Breast epithelium (tissue), 4 donors: ENCODE measurements around the gene PLEK2. TPM values are rescaled to one million over a fixed set of nuclear protein-coding genes. Genes with fewer than 3 reads are reported as not detected.

ENCODE experiments used
- DNase-seq, 2 donors: peaks; one replicate each; pipeline ENCODE4 v3.0.0-alpha.2; 2019; ENCODE audit warnings: low spot score in 2 of 2
- H3K27ac ChIP-seq, 2 donors: fragments of 200-600 bp; sonication (generic) in 1 of 2; one replicate each; pipeline ENCODE4 v1.5.1; 2016 to 2019; ENCODE audit warnings: mild to moderate bottlenecking in 1 of 2
- H3K27me3 ChIP-seq, 2 donors: fragments of 200-600 bp; sonication (generic) in 1 of 2; one replicate each; pipeline versions ENCODE4 v1.5.1 to v1.6.0; 2017 to 2019; ENCODE audit warnings: control low read depth in 1 of 2, mild to moderate bottlenecking in 1 of 2
- H3K36me3 ChIP-seq: fragments of 200-600 bp; one replicate; pipeline ENCODE4 v1.5.1; 2019
- H3K4me1 ChIP-seq, 2 donors: fragments of 200-600 bp; sonication (generic); one replicate each; pipeline ENCODE4 v1.5.1; 2016 to 2019; ENCODE audit warnings: control low read depth in 1 of 2
- H3K4me3 ChIP-seq, 3 donors: fragments of 200-600 bp; sonication (generic); 1 replicate in 2 of 3; 2 replicates in 1 of 3; pipeline ENCODE4 v1.5.1; 2016 to 2019; ENCODE audit warnings: mild to moderate bottlenecking in 3 of 3, moderate library complexity in 2 of 3
- H3K9me3 ChIP-seq, 2 donors: fragments of 200-600 bp; sonication (generic) in 1 of 2; one replicate each; pipeline ENCODE4 v1.5.1; 2016 to 2019; ENCODE audit warnings: control low read depth in 1 of 2
- POLR2A ChIP-seq: fragments of 450-650 bp; IDR thresholded peaks from one replicate; pipeline ENCODE4 v1.6.1; 2016; ENCODE audit warnings: antibody characterized with exemption, mild to moderate bottlenecking, moderate library complexity
- POLR2AphosphoS5 ChIP-seq, 3 donors: sonication (generic); formaldehyde crosslinking; IDR thresholded peaks; one replicate each; pipeline ENCODE4 v1.6.1; 2017; ENCODE audit warnings: antibody characterized with exemption in 3 of 3
- intact Hi-C: fragments of 100-400 bp; cut with DNase I; formaldehyde crosslinking; loops from one replicate; pipeline ENCODE4 v1.15.1; 2023; ENCODE audit warnings: low total_unique reads
- total RNA-seq, 3 donors: library from RNA; depleted of rRNA; stranded (reverse); fragments of >200 nt; gene quantifications; one replicate each; pipeline ENCODE4 v1.1.0, GENCODE V29; 2016
- TF ChIP-seq, protein P1 (sequence below), 3 donors: fragments of 450-650 bp; IDR thresholded peaks; one replicate each; pipeline ENCODE4 v1.5.1; 2016 to 2017; ENCODE audit warnings: antibody characterized with exemption in 3 of 3, mild to moderate bottlenecking in 3 of 3, moderate library complexity in 3 of 3

PLEK2 gene
- total RNA-seq, 3 donors from 2014 or later, result 3.4 to 5.2 TPM; not detected in 1

DNA sequence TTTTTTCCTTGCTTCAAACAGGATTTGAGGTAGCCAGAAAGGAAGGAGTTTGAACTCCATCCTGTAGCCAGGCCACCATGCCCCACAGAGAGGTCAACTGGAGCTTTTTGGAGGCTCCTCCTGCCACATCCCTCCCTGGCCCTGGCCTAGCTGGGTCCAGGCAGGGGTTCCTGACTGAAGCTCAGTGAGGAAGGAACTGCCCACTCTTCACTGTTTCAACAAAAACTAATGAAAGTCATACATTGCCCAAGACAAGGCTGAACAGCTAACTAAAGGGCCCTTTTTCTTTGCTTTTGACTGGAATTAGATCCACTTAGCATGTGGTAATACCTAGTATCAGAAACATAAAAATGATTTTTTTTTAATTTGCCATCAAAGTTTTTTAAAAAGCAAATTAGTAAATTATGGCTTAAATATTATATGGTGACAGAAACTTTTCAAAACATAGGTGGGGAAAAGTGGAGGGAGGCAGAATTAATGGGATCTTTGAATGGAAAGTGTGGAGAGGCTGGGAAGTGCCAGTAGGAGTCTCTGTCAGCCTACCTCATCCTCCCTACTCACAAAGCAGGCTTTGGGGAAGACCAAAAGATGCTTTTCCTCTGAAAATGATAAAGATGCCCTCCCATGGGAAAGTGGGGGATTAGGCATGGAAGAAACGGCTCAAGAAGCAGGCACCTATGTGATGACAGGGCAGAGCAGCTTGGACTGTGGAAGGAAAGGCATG, 22.0 kb downstream of the PLEK2 start:
- Histone ChIP-seq H3K4me1 (no peaks in the 10 kb centered on the region), H3K36me3 (no peaks in the 10 kb centered on the region), H3K9me3 (no peaks in the 10 kb centered on the region), H3K4me3 (no peak overlapping the region), H3K27ac (no peak overlapping the region), H3K27me3 (no peaks in the 10 kb centered on the region)
- TF ChIP-seq POLR2A (no peak), POLR2AphosphoS5 (IDR thresholded peaks at IDR 0.05) (no peak)
- TF ChIP-seq, protein P1, sequence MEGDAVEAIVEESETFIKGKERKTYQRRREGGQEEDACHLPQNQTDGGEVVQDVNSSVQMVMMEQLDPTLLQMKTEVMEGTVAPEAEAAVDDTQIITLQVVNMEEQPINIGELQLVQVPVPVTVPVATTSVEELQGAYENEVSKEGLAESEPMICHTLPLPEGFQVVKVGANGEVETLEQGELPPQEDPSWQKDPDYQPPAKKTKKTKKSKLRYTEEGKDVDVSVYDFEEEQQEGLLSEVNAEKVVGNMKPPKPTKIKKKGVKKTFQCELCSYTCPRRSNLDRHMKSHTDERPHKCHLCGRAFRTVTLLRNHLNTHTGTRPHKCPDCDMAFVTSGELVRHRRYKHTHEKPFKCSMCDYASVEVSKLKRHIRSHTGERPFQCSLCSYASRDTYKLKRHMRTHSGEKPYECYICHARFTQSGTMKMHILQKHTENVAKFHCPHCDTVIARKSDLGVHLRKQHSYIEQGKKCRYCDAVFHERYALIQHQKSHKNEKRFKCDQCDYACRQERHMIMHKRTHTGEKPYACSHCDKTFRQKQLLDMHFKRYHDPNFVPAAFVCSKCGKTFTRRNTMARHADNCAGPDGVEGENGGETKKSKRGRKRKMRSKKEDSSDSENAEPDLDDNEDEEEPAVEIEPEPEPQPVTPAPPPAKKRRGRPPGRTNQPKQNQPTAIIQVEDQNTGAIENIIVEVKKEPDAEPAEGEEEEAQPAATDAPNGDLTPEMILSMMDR (IDR thresholded peaks at IDR 0.05), result no peak
- DNase-seq, result no peak
- intact Hi-C loops, result no loop called here

DNA sequence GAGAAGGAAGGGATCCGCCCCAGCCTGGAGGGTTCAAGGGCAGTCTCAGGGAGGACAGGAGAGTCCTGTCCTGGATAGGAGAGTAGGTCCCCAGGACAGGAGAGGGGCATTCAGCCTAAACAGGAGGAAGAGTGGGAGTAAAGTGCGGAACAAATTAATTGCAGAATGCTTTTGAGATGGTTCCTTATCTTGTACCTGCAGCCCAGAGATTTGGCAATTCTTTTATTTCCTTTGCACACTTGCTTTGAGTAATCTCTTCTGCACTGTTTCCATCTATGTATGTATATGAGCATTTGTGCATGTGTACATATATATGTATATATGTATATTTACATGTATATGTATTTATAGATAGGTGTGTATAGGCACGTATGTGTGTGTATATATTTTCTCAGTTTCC, 22.7 kb downstream of the PLEK2 start:
- Histone ChIP-seq H3K4me3 (no peak overlapping the region), H3K4me1 (no peaks in the 10 kb centered on the region), H3K9me3 (no peaks in the 10 kb centered on the region), H3K27me3 (no peaks in the 10 kb centered on the region), H3K27ac (no peak overlapping the region), H3K36me3 (no peaks in the 10 kb centered on the region)
- TF ChIP-seq POLR2AphosphoS5 (IDR thresholded peaks at IDR 0.05) (no peak), POLR2A (no peak)
- TF ChIP-seq, protein P1 (IDR thresholded peaks at IDR 0.05), result no peak
- intact Hi-C loops, result no loop called here
- DNase-seq, result no peak

DNA sequence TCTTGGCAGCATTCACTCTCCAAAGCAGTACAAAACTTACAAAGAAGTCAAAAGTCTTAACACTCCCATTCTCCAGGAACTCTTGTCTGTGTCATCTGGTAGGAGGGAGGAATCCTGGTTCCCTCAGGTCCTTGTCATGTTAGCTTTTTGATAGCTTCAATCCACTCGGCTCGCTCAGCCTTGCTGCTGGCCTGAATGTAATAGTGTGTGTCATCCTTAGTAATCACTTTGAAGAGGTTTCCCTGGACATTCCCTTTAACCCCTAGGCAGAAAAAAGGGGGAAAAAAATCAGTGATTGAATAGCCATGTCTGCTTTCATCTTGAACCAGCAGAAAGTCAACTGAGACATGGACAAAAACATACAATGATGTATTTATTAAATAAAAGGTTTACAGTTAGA, 24.8 kb downstream of the PLEK2 start:
- no peaks in the 10 kb centered on the region for H3K27me3 ChIP-seq
- H3K4me3 ChIP-seq, result no peak overlapping the region
- H3K9me3 ChIP-seq, result no peaks in the 10 kb centered on the region
- no peaks in the 10 kb centered on the region for H3K4me1 ChIP-seq
- no peak for DNase-seq
- peaks cover 4% of the 10 kb centered on the region for H3K36me3 ChIP-seq
- TF ChIP-seq, protein P1 (IDR thresholded peaks at IDR 0.05), result no peak
- no peak for TF ChIP-seq POLR2AphosphoS5 (IDR thresholded peaks at IDR 0.05)
- TF ChIP-seq POLR2A, result no peak
- intact Hi-C loops, result no loop called here
- no peak overlapping the region for H3K27ac ChIP-seq

DNA sequence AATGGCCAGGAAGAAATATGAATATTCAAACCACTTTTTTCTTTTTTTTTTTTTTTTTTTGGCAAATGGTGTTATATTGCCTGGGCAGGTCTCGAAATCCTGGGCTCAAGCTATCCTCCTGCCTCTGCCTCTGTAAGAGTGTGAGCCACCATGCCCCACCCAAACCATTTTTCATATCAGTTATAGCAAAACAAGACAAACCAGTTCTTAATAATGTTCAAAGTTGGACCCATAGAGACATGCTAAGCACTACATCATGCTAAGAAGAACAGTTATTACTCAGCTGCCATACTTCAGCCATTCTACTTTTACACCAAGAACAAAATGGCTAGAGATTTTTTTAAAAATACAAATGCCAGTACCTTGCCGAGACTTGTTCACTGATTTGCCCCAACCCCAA, 26.3 kb downstream of the PLEK2 start:
- no peak overlapping the region for H3K4me3 ChIP-seq
- DNase-seq, result no peak
- peaks cover 8% of the 10 kb centered on the region for H3K36me3 ChIP-seq
- H3K4me1 ChIP-seq, result no peaks in the 10 kb centered on the region
- H3K27ac ChIP-seq, result no peak overlapping the region
- TF ChIP-seq POLR2A (no peak), POLR2AphosphoS5 (IDR thresholded peaks at IDR 0.05) (no peak)
- TF ChIP-seq, protein P1 (IDR thresholded peaks at IDR 0.05), result no peak
- H3K9me3 ChIP-seq, result no peaks in the 10 kb centered on the region
- intact Hi-C loops, result no loop called here
- H3K27me3 ChIP-seq, result no peaks in the 10 kb centered on the region

DNA sequence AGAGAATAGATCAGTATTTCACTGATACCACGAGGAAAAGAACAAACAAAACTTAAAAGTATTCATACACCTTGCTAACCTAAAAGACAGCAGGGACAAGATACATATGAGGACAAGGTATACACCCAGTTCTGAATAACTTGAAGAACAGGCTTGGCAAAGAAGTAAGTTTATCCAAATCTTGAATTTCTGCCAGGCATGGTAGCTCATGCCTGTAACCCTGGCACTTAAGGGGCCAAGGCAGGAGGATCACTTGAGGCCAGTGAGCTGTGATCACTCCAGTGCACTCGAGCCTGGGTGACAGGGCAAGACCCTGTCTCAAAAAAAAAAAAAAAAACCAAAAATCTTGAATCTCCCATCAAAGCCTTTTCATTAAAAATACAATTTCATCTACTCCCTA, 26.8 kb downstream of the PLEK2 start:
- no peak for DNase-seq
- no peak overlapping the region for H3K27ac ChIP-seq

More for the DNA sequence above, 26.8 kb downstream of the PLEK2 start:
- Histone ChIP-seq H3K27me3 (no peaks in the 10 kb centered on the region), H3K4me1 (no peaks in the 10 kb centered on the region), H3K4me3 (no peak overlapping the region), H3K36me3 (peaks cover 8% of the 10 kb centered on the region), H3K9me3 (no peaks in the 10 kb centered on the region)
- TF ChIP-seq, protein P1 (IDR thresholded peaks at IDR 0.05), result no peak
- no peak for TF ChIP-seq POLR2AphosphoS5 (IDR thresholded peaks at IDR 0.05)
- TF ChIP-seq POLR2A, result no peak
- intact Hi-C loops, result no loop called here
